Measurements from ENCODE around the gene SCO1. TPM values are rescaled to one million over a fixed set of nuclear protein-coding genes. Genes with fewer than 3 reads are reported as not detected.

The SCO1 gene
- total and polyA plus RNA-seq, 2 of the 4 experiments (the other 2 are of a cell fraction): 17.0 to 21.7 TPM

- Histone ChIP-seq H2BK20ac (ENCODE audit: low read depth, low read length) (peak overlapping the region; percentile 60; the same call in 1 of the 2 replicates), H3K79me1 (ENCODE audit: low read depth in 1 of 2, low read length in 2 of 2) (no peaks in the 10 kb centered on the region), H3K23ac (ENCODE audit: low read depth, low read length) (no peak overlapping the region; the same call in 1 of the 2 replicates), H3K9ac (ENCODE audit: low read depth, low read length) (no peak overlapping the region), H3K4me2 (ENCODE audit: low read depth, low read length) (no peak overlapping the region), H3K14ac (replicated peaks; ENCODE audit: low read depth, low read length) (no peak overlapping the region), H4K91ac (ENCODE audit: insufficient read depth, low read depth, low read length) (no peak overlapping the region), H2AK9ac (replicated peaks; ENCODE audit: low read depth, low read length, poor library complexity) (no peak overlapping the region), H2AFZ (replicated peaks; ENCODE audit: low read length, poor library complexity) (no peak overlapping the region), H3K36me3 (ENCODE audit: control insufficient read depth, insufficient read depth, low read length) (no peaks in the 10 kb centered on the region), H3K9me1 (ENCODE audit: insufficient read depth, low read length) (no peaks in the 10 kb centered on the region), H4K5ac (ENCODE audit: low read depth, low read length) (no peak overlapping the region), H4K8ac (ENCODE audit: low read depth in 2 of 2, low read length in 2 of 2) (no peak overlapping the region), H2BK5ac (ENCODE audit: low read depth, low read length, poor library complexity, severe bottlenecking) (no peak overlapping the region), H3K4ac (ENCODE audit: low read depth, low read length) (no peak overlapping the region), H4K20me1 (ENCODE audit: insufficient read depth, low read length) (no peaks in the 10 kb centered on the region), H2AK5ac (ENCODE audit: low read depth, low read length) (no peak overlapping the region), H3K27ac (ENCODE audit: insufficient read depth, low read length) (no peak overlapping the region), H3K4me3 (ENCODE audit: insufficient read depth, low read depth, low read length) (no peak overlapping the region), H2BK120ac (ENCODE audit: low read depth, low read length) (0 out of 2 replicates have a peak overlapping the region, but pooled peaks have one; percentile 32), H2BK15ac (ENCODE audit: low read depth, low read length) (no peak overlapping the region), H3K4me1 (ENCODE audit: control insufficient read depth, insufficient read depth, low read length) (no peaks in the 10 kb centered on the region; the same call in 1 of the 2 replicates), H3K9me3 (ENCODE audit: control insufficient read depth, insufficient read depth, low read length) (no peaks in the 10 kb centered on the region), H3K18ac (ENCODE audit: low read depth, low read length) (no peak overlapping the region), H3K27me3 (ENCODE audit: control insufficient read depth, insufficient read depth, low read length) (no peaks in the 10 kb centered on the region), H3K56ac (ENCODE audit: extremely low read depth, insufficient read depth, low read length) (no peak overlapping the region)
- no peak for TF ChIP-seq CEBPB (IDR thresholded peaks at IDR 0.05; ENCODE audit: low read depth, low read length)
- no peak for TF ChIP-seq ELK1 (IDR thresholded peaks at IDR 0.05; ENCODE audit: borderline replicate concordance, low read depth, low read length)
- no peak for TF ChIP-seq USF2 (IDR thresholded peaks at IDR 0.05; ENCODE audit: low read depth, low read length)
- no peak for TF ChIP-seq MXI1 (IDR thresholded peaks at IDR 0.05; ENCODE audit: borderline replicate concordance, low read depth, low read length)
- no peak for TF ChIP-seq CHD1 (IDR thresholded peaks at IDR 0.05; ENCODE audit: low read depth, low read length)
- TF ChIP-seq SMC3 (IDR thresholded peaks at IDR 0.05; ENCODE audit: low read depth, low read length): no peak
- no TSS peak for BruUV-seq (replicated peaks)
- CTCF ChIA-PET: interaction anchor here (0.9 kb wide), 1 partner anchor 195 kb away, joined by 3 read pairs; no protein-coding TSS in a partner anchor
- ATAC-seq (ENCODE audit: low read depth) (no peak), DNase-seq (no peak)
- WGBS, 2 experiments (ENCODE audit: extremely low coverage in 2 of 2, insufficient read length in 1 of 2): no CpG with 5 or more reads among the region's 5 CpGs
- in situ Hi-C loops (cut with MboI; ENCODE audit: low sequenced_read_pairs): loop anchor here (5.0 to 25.0 kb wide), 3 partner anchors 85 to 1338 kb away; partner anchors contain the start of genes TMEM220 and ZNF18
- dilution Hi-C loops (cut with HindIII; ENCODE audit: low sequenced_read_pairs, unreplicated experiment): no loop called here
- intact Hi-C loops (cut with micrococcal nuclease): loop anchor here (5.0 kb wide), 4 partner anchors 33 to 1338 kb away; partner anchors contain the start of genes ADPRM and SCO1
- POLR2A ChIA-PET (ENCODE audit: unreplicated experiment): no interaction called here
Observed at GRCh38 chr17:10649602-10650001, 47.7 kb downstream of the SCO1 start.
